K562 (cell line): ENCODE results near the gene ZNF148. TPM values are rescaled to one million over a fixed set of nuclear protein-coding genes. Genes with fewer than 3 reads are reported as not detected.
A peak's percentile ranks its signal among the peaks of the same experiment; 100 is the strongest.

Experiments
- ATAC-seq: fragments of 200-7000 bp; cut with Tn5 transposase; 3 replicates; pipeline ENCODE4 v1.9.1; 2020; ENCODE audit warnings: moderate library complexity
- BruUV-seq: library from RNA; stranded (reverse); fragments of 400-500 nt; replicated peaks from 2 replicates; lab custom pipeline; 2021; lab: Mats Ljungman, UMichigan
- CTCF ChIA-PET: fragments of 300-600 bp; formaldehyde crosslinking; extraction: SDS; loops from one replicate; lab custom pipeline; 2021; ENCODE audit warnings: low intra/inter-chr PET ratio; lab: Yijun Ruan, JAX
- POLR2A ChIA-PET: fragments of 300-600, 350-650 bp; sonication (Branson Sonifier 250); formaldehyde crosslinking; extraction: SDS; loops from one replicate; lab custom pipeline; 2021; ENCODE audit warnings: antibody characterized with exemption, inconsistent platforms; lab: Yijun Ruan, JAX
- DNase-seq, 4 experiments: peaks; one replicate each; pipeline versions ENCODE4 v3.0.0 to v3.0.0-alpha.2; 2011 to 2018; ENCODE audit warnings: low spot score in 3 of 4, mixed read lengths in 3 of 4; ENCODE audit errors: extremely low read depth in 1 of 4
- FAIRE-seq: peaks from 2 replicates; lab custom pipeline; 2011; peaks lifted over from hg19 to GRCh38; lab: Jason Lieb, UNC
- H2AFZ ChIP-seq: 2 replicates; pipeline ENCODE4 v1.6.0; 2011; ENCODE audit warnings: low read depth, low read length, control low read depth, inconsistent platforms
- H3K27ac ChIP-seq: fragments of 200-600 bp; 3 replicates; pipeline ENCODE4 v1.8.0; 2011; ENCODE audit warnings: low read depth, mild to moderate bottlenecking, control low read depth, inconsistent platforms, low read length, moderate library complexity, mixed read lengths; ENCODE audit errors: extremely low read depth
- H3K27me3 ChIP-seq, 2 experiments: fragments of 300-600 bp in 1 of 2; 2 replicates in 1 of 2; 3 replicates in 1 of 2; pipeline versions ENCODE4 v1.6.0 to v1.8.0; 2011; ENCODE audit warnings: inconsistent platforms in 2 of 2, low read length in 2 of 2, mild to moderate bottlenecking in 1 of 2, mixed read lengths in 1 of 2, moderate library complexity in 1 of 2; ENCODE audit not compliant: control insufficient read depth in 2 of 2, insufficient read depth in 2 of 2
- H3K36me3 ChIP-seq: fragments of 300-600 bp; 3 replicates; pipeline ENCODE4 v1.8.0; 2011; ENCODE audit warnings: mild to moderate bottlenecking, low read length, inconsistent platforms; ENCODE audit not compliant: control insufficient read depth, insufficient read depth
- H3K4me1 ChIP-seq, 2 experiments: fragments of 200-600 bp in 1 of 2; replicated peaks in 1 of 2; 2 replicates in 1 of 2; 3 replicates in 1 of 2; pipeline versions ENCODE4 v1.5.1 to v1.8.0; 2011; ENCODE audit warnings: inconsistent platforms in 2 of 2, low read length in 2 of 2, mild to moderate bottlenecking in 1 of 2, mixed read lengths in 1 of 2, moderate library complexity in 1 of 2; ENCODE audit not compliant: control insufficient read depth in 2 of 2, insufficient read depth in 2 of 2
- H3K4me2 ChIP-seq: 2 replicates; pipeline ENCODE4 v1.6.1; 2011; ENCODE audit warnings: low read length, control low read depth, inconsistent platforms, mixed read lengths; ENCODE audit not compliant: insufficient read depth
- H3K4me3 ChIP-seq: fragments of 200-600 bp; sonication (generic), shearing (Covaris generic); 2 replicates; pipeline ENCODE4 v1.5.1; 2016; ENCODE audit warnings: control low read depth, inconsistent platforms
- H3K79me2 ChIP-seq: fragments of 200-600 bp; 3 replicates; pipeline ENCODE4 v1.8.0; 2011; ENCODE audit warnings: low read length, inconsistent platforms; ENCODE audit not compliant: control insufficient read depth, insufficient read depth
- H3K9ac ChIP-seq, 2 experiments: 2 replicates each; pipeline versions ENCODE4 v1.6.0 to v1.6.1; 2011; ENCODE audit warnings: low read depth in 2 of 2, low read length in 2 of 2, control low read depth in 1 of 2, inconsistent platforms in 1 of 2, mild to moderate bottlenecking in 1 of 2, mixed read lengths in 1 of 2; ENCODE audit not compliant: insufficient read depth in 1 of 2
- H3K9me1 ChIP-seq: one replicate; pipeline ENCODE4 v1.6.0; 2011; ENCODE audit warnings: inconsistent platforms, mild to moderate bottlenecking, low read length, moderate library complexity; ENCODE audit not compliant: control insufficient read depth, insufficient read depth
- H3K9me3 ChIP-seq: replicated peaks from 2 replicates; pipeline ENCODE4 v1.5.1; 2011; ENCODE audit warnings: low read depth, low read length, inconsistent platforms; ENCODE audit not compliant: control insufficient read depth, insufficient read depth
- H4K20me1 ChIP-seq: replicated peaks from 2 replicates; pipeline ENCODE4 v1.6.1; 2011; ENCODE audit warnings: low read length, inconsistent platforms, mixed read lengths; ENCODE audit not compliant: control insufficient read depth, insufficient read depth
- BDP1 ChIP-seq: IDR thresholded peaks from 3 replicates; pipeline ENCODE4 v1.6.1; 2011; ENCODE audit not compliant: insufficient read length, insufficient read depth
- OTX1 ChIP-seq: fragments of 450-650 bp; formaldehyde crosslinking; IDR thresholded peaks from 2 replicates; pipeline ENCODE4 v1.4.0; 2022; ENCODE audit warnings: mild to moderate bottlenecking
- PBX2 ChIP-seq, 2 experiments: IDR thresholded peaks in 1 of 2; conservative IDR thresholded peaks in 1 of 2; 2 replicates each; pipeline ENCODE4 v1.6.1; 2016; ENCODE audit warnings: low read depth in 2 of 2, mild to moderate bottlenecking in 1 of 2, missing compliant biosample characterization in 1 of 2, missing genetic modification characterization in 1 of 2, moderate library complexity in 1 of 2
- TRIM28 ChIP-seq: fragments of 450-650 bp; IDR thresholded peaks from 2 replicates; pipeline ENCODE4 v1.6.1; 2017
- TSC22D4 ChIP-seq: fragments of 450-650 bp; IDR thresholded peaks from 2 replicates; pipeline ENCODE4 v1.6.1; 2016; ENCODE audit warnings: missing genetic modification characterization, missing biosample characterization, control low read depth
- U2AF2 ChIP-seq: fragments of 200-400 bp; formaldehyde crosslinking; optimal IDR thresholded peaks from 2 replicates; pipeline ENCODE3; 2017; ENCODE audit warnings: low read depth, mild to moderate bottlenecking, low read length
- ZNF212 ChIP-seq: fragments of 450-650 bp; formaldehyde crosslinking; IDR thresholded peaks from 2 replicates; pipeline ENCODE4 v1.4.0; 2020; ENCODE audit warnings: mild to moderate bottlenecking
- ZNF785 ChIP-seq: fragments of 250-450 bp; sonication (Bioruptor Pico); IDR thresholded peaks from 2 replicates; pipeline ENCODE4 v1.4.0; 2020; ENCODE audit warnings: mild to moderate bottlenecking
- WGBS: fragments of 100-300 bp; shearing (Covaris generic); methylation state at CpG from one replicate; pipeline ENCODE4 v1.1.6; 2016; ENCODE audit warnings: low coverage, mixed read lengths; ENCODE audit not compliant: insufficient coverage; ENCODE audit errors: missing lambda C conversion rate; 5-methylcytosine and 5-hydroxymethylcytosine counted together
- in situ Hi-C: fragments of 300-500 bp; cut with MboI; formaldehyde crosslinking; loops from 4 replicates; pipeline ENCODE4 v1.15.0; 2018; ENCODE audit warnings: inconsistent platforms, mixed read lengths
- intact Hi-C: fragments of 100-400 bp; cut with micrococcal nuclease; formaldehyde crosslinking; loops from 2 replicates; pipeline ENCODE4 v1.14.2; 2022
- polyA plus RNA-seq, 8 experiments: library from polyadenylated mRNA; depleted of rRNA in 4 of 8; stranded (reverse) in 5 of 8; unstranded in 3 of 8; fragments of >200 nt; fragmentation: Nextera tagmentation in 2 of 8; fragmentation: Illumina TruSeq in 1 of 8; extraction: Ambion mirVana in 2 of 8; extraction: Trizol in 1 of 8; gene quantifications; 2 replicates each; pipeline versions ENCODE4 v1.2.1 to v1.2.3, GENCODE V29; 2011 to 2014; ENCODE audit warnings: inconsistent platforms in 1 of 8, missing spikeins in 1 of 8
- total RNA-seq, 7 experiments: library from RNA; depleted of rRNA in 6 of 7; stranded (reverse); fragments of >200 nt in 6 of 7; fragmentation: Illumina TruSeq in 2 of 7; extraction: Trizol in 2 of 7; gene quantifications; 2 replicates each; pipeline versions ENCODE4 v1.2.1 to v1.2.3, GENCODE V29; 2011 to 2021; ENCODE audit warnings: low replicate concordance in 1 of 7
- TF ChIP-seq, protein P1 (sequence below): fragments of 450-650 bp; IDR thresholded peaks from 2 replicates; pipeline ENCODE4 v1.6.1; 2016; ENCODE audit warnings: mild to moderate bottlenecking

The ZNF148 gene
- total and polyA plus RNA-seq, 9 of the 15 experiments (the other 6 are each of a cell fraction or from before 2014, with no cell fraction given), result 2.7 to 15.1 (median 8.3) TPM

DNA sequence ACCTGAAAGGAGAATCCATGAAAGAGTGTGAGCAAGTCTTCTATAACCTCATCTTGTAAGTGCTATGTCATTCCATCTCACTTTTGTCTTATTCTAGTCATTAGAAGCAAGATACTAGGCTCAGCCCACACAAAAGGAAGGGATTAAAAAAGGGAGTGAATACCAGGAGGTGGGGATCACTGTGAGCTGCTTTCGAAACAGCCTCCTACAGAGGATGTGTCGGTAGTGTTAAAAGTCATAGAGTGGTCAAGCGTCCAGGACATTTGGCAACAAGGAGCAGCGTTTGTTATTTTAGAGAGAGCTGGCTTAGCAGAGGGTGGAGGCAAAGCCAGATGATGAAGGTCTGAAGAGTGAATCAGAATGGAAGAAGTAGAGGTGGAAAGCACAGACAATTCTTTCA is 11.7 kb upstream of the ZNF148 start:
- Histone ChIP-seq H3K4me3 (no peak overlapping the region), H3K4me1 (peaks cover 2 to 3% of the 10 kb centered on the region in 2 experiments; a peak in 2 of 5 replicates), H2AFZ (peak overlapping the region; percentile 80), H3K9ac (no peak overlapping the region), H3K9me1 (no peaks in the 10 kb centered on the region), H3K27ac (no peak overlapping the region), H3K9me3 (no peaks in the 10 kb centered on the region)
- ChIA-PET CTCF (no interaction called here), POLR2A (interaction anchor here (0.6 kb wide), 1 partner anchor 11 kb away, joined by 3 read pairs; no protein-coding TSS in a partner anchor)
- intact Hi-C loops, result loop anchor here (10.0 kb wide), 1 partner anchor 48 kb away; no protein-coding TSS in a partner anchor
- WGBS, result 31% methylated on average over 4 of the region's 4 CpGs
- DNase-seq, result no peak
- ATAC-seq, result no peak; the same call in 2 of the 3 replicates
- TF ChIP-seq PBX2 (CRISPR knock-in tag; IDR thresholded peaks at IDR 0.05; ENCODE audit: low read depth) (no peak), PBX2 (tag; conservative IDR thresholded peaks at IDR 0.05; ENCODE audit: low read depth) (no peak), TSC22D4 (no peak), BDP1 (no peak), ZNF212 (CRISPR knock-in tag) (no peak), OTX1 (CRISPR knock-in tag) (no peak), ZNF785 (CRISPR knock-in tag) (no peak), U2AF2 (no peak), TRIM28 (no peak)
- TF ChIP-seq, protein P1, sequence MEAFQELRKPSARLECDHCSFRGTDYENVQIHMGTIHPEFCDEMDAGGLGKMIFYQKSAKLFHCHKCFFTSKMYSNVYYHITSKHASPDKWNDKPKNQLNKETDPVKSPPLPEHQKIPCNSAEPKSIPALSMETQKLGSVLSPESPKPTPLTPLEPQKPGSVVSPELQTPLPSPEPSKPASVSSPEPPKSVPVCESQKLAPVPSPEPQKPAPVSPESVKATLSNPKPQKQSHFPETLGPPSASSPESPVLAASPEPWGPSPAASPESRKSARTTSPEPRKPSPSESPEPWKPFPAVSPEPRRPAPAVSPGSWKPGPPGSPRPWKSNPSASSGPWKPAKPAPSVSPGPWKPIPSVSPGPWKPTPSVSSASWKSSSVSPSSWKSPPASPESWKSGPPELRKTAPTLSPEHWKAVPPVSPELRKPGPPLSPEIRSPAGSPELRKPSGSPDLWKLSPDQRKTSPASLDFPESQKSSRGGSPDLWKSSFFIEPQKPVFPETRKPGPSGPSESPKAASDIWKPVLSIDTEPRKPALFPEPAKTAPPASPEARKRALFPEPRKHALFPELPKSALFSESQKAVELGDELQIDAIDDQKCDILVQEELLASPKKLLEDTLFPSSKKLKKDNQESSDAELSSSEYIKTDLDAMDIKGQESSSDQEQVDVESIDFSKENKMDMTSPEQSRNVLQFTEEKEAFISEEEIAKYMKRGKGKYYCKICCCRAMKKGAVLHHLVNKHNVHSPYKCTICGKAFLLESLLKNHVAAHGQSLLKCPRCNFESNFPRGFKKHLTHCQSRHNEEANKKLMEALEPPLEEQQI, result no peak
- TF ChIP-seq, all 486 proteins: peak for 0
- FAIRE-seq, result no peak
- no peaks in the 10 kb centered on the region for H4K20me1 ChIP-seq
- in situ Hi-C loops, result no loop called here
- no peaks in the 10 kb centered on the region for H3K79me2 ChIP-seq
- H3K36me3 ChIP-seq, result no peaks in the 10 kb centered on the region
- BruUV-seq, result no TSS peak
- no peaks in the 10 kb centered on the region for H3K27me3 ChIP-seq
- H3K4me2 ChIP-seq, result no peak overlapping the region
